WTC11 (cell line): ENCODE measurements around the gene KDF1. TPM values are rescaled to one million over a fixed set of nuclear protein-coding genes. Genes with fewer than 3 reads are reported as not detected.

Experiments
- ATAC-seq: fragments of 200-7000 bp; cut with Tn5 transposase; 2 replicates; pipeline ENCODE4 v1.10.0; 2021; ENCODE audit warnings: mild to moderate bottlenecking, moderate library complexity
- CTCF ChIA-PET: fragments of 300-600 bp; sonication (Branson Sonifier 250); formaldehyde crosslinking; loops from one replicate; lab custom pipeline; 2021; ENCODE audit warnings: antibody characterized with exemption; lab: Charles Lee
- POLR2A ChIA-PET: fragments of 350-600 bp; sonication (Branson Sonifier 250); formaldehyde crosslinking; loops from one replicate; lab custom pipeline; 2021; ENCODE audit warnings: antibody characterized with exemption; lab: Charles Lee
- DNase-seq: peaks from one replicate; pipeline ENCODE4 v3.0.0; 2021; ENCODE audit warnings: low spot score
- H3K27ac Mint-ChIP-seq: 2 replicates; pipeline ENCODE4 v1.8.0; 2021; ENCODE audit warnings: mixed read lengths
- H3K27me3 Mint-ChIP-seq: 2 replicates; pipeline ENCODE4 v1.8.0; 2021; ENCODE audit warnings: low read depth, mild to moderate bottlenecking, moderate library complexity, mixed read lengths
- H3K36me3 Mint-ChIP-seq: 2 replicates; pipeline ENCODE4 v1.8.0; 2021; ENCODE audit warnings: mixed read lengths
- H3K4me1 Mint-ChIP-seq: 2 replicates; pipeline ENCODE4 v1.8.0; 2022; ENCODE audit warnings: mixed read lengths
- H3K4me3 Mint-ChIP-seq: 2 replicates; pipeline ENCODE4 v1.8.0; 2021; ENCODE audit warnings: mild to moderate bottlenecking, moderate library complexity, mixed read lengths
- H3K9me3 Mint-ChIP-seq: 2 replicates; pipeline ENCODE4 v1.8.0; 2021; ENCODE audit warnings: mixed read lengths
- AR ChIP-seq: fragments of 250-450 bp; sonication (Bioruptor Pico); IDR thresholded peaks from 2 replicates; pipeline ENCODE4 v1.9.0; 2021; ENCODE audit warnings: mild to moderate bottlenecking
- CREB1 ChIP-seq: sonication (generic); formaldehyde crosslinking; IDR thresholded peaks from 2 replicates; pipeline ENCODE4 v1.8.0; 2023; ENCODE audit warnings: mild to moderate bottlenecking, missing genetic modification reagents
- FOXP4 ChIP-seq: sonication (generic); formaldehyde crosslinking; IDR thresholded peaks from 2 replicates; pipeline ENCODE4 v1.8.0; 2022; ENCODE audit warnings: mild to moderate bottlenecking, missing genetic modification reagents
- HMGXB4 ChIP-seq: sonication (generic); formaldehyde crosslinking; IDR thresholded peaks from 2 replicates; pipeline ENCODE4 v1.8.1; 2023; ENCODE audit warnings: mild to moderate bottlenecking, moderate library complexity, missing genetic modification reagents
- JUN ChIP-seq: sonication (generic); formaldehyde crosslinking; IDR thresholded peaks from 2 replicates; pipeline ENCODE4 v1.8.0; 2023; ENCODE audit warnings: mild to moderate bottlenecking, missing genetic modification reagents
- KAT7 ChIP-seq: sonication (generic); formaldehyde crosslinking; IDR thresholded peaks from 2 replicates; pipeline ENCODE4 v1.8.1; 2023; ENCODE audit warnings: missing genetic modification reagents, mild to moderate bottlenecking, borderline replicate concordance
- MAX ChIP-seq: sonication (generic); formaldehyde crosslinking; IDR thresholded peaks from 2 replicates; pipeline ENCODE4 v1.8.0; 2022; ENCODE audit warnings: mild to moderate bottlenecking, missing genetic modification reagents
- SMAD3 ChIP-seq: sonication (generic); formaldehyde crosslinking; IDR thresholded peaks from 2 replicates; pipeline ENCODE4 v1.8.0; 2022; ENCODE audit warnings: missing genetic modification reagents, mild to moderate bottlenecking, borderline replicate concordance
- STAT6 ChIP-seq: sonication (generic); formaldehyde crosslinking; conservative IDR thresholded peaks from 2 replicates; pipeline ENCODE4 v1.8.1; 2023; ENCODE audit warnings: mild to moderate bottlenecking, low read depth, missing genetic modification reagents, moderate library complexity
- TEAD4 ChIP-seq: sonication (generic); formaldehyde crosslinking; IDR thresholded peaks from 2 replicates; pipeline ENCODE4 v1.8.0; 2022; ENCODE audit warnings: mild to moderate bottlenecking, missing genetic modification reagents
- TP53 ChIP-seq: sonication (generic); formaldehyde crosslinking; IDR thresholded peaks from 2 replicates; pipeline ENCODE4 v1.8.1; 2023; ENCODE audit warnings: mild to moderate bottlenecking, missing genetic modification reagents
- ZNF532 ChIP-seq: fragments of 250-450 bp; sonication (Bioruptor Pico); IDR thresholded peaks from 2 replicates; pipeline ENCODE4 v1.9.0; 2021; ENCODE audit warnings: mild to moderate bottlenecking, borderline replicate concordance
- total RNA-seq: library from RNA; stranded (reverse); gene quantifications from 3 replicates; pipeline ENCODE4 v1.2.3, GENCODE V29; 2021

The KDF1 gene
- total RNA-seq, 1 experiment from 2014 or later: 19.0 TPM

- TF ChIP-seq MAX (CRISPR knock-in tag): no peak
- TF ChIP-seq CREB1 (CRISPR knock-in tag): no peak
- TF ChIP-seq AR: peak; percentile 52; the same call in 1 of the 2 replicates
- TF ChIP-seq JUN (CRISPR knock-in tag): no peak
- TF ChIP-seq STAT6 (CRISPR knock-in tag): no peak
- TF ChIP-seq TP53 (CRISPR knock-in tag): no peak
- TF ChIP-seq ZNF532: no peak
- TF ChIP-seq, all 79 proteins: peak for 4
Measured at GRCh38 chr1:27001570-27002360, 41.5 kb upstream of the KDF1 start (continued).

- Mint-ChIP-seq H3K27me3 (no peaks in the 10 kb centered on the region), H3K36me3 (peaks cover 48% of the 10 kb centered on the region), H3K4me1 (peaks cover 93% of the 10 kb centered on the region), H3K4me3 (0 out of 2 replicates have a peak overlapping the region, but pooled peaks have one; percentile 10), H3K27ac (peak overlapping the region; percentile 97), H3K9me3 (no peaks in the 10 kb centered on the region)
- ChIA-PET POLR2A (interaction anchor here (1.0 to 5.5 kb wide), 2 partner anchors 10 to 45 kb away, joined by 3 to 83 read pairs; partner anchors contain the start of gene TENT5B), CTCF (interaction anchor here (0.7 to 9.2 kb wide), 4 partner anchors 24 to 96 kb away, joined by 3 to 190 read pairs (median 40); no protein-coding TSS in a partner anchor)
- DNase-seq (no peak), ATAC-seq (no peak)
- TF ChIP-seq AR (0 out of 2 replicates have a peak, but pooled peaks have one; percentile 11), KAT7 (CRISPR knock-in tag) (0 out of 2 replicates have a peak, but pooled peaks have one; percentile 16), TEAD4 (CRISPR knock-in tag) (no peak), HMGXB4 (no peak), SMAD3 (CRISPR knock-in tag) (no peak; the same call in 1 of the 2 replicates), FOXP4 (CRISPR knock-in tag) (no peak), MAX (CRISPR knock-in tag) (no peak)
Measured at GRCh38 chr1:27000817-27001460, 40.7 kb upstream of the KDF1 start.
